IMR-90 (cell line): Measurements from ENCODE around the gene ENOX2. TPM values are rescaled to one million over a fixed set of nuclear protein-coding genes. Genes with fewer than 3 reads are reported as not detected.

Source experiments
- ATAC-seq: fragments of 200-7000 bp; cut with Tn5 transposase; 2 replicates; pipeline ENCODE4 v1.9.1; 2020; ENCODE audit warnings: low read depth, mild to moderate bottlenecking, moderate library complexity
- BruUV-seq: library from RNA; stranded (reverse); fragments of 400-500 nt; replicated peaks from 2 replicates; lab custom pipeline; 2021; lab: Mats Ljungman, UMichigan
- CTCF ChIA-PET: fragments of 300-600 bp; formaldehyde crosslinking; extraction: SDS; loops from one replicate; lab custom pipeline; 2021; ENCODE audit warnings: antibody characterized with exemption; lab: Yijun Ruan, JAX
- POLR2A ChIA-PET: fragments of 300-600 bp; sonication (Branson Sonifier 250); formaldehyde crosslinking; loops from one replicate; lab custom pipeline; 2022; ENCODE audit warnings: antibody characterized with exemption; ENCODE audit not compliant: unreplicated experiment; lab: Charles Lee
- DNase-seq: peaks from one replicate; pipeline ENCODE4 v3.0.0; 2013
- H2AFZ ChIP-seq: replicated peaks from 2 replicates; pipeline ENCODE3; 2013; ENCODE audit warnings: low read length, mild to moderate bottlenecking; ENCODE audit not compliant: poor library complexity
- H2AK5ac ChIP-seq: 2 replicates; pipeline ENCODE4 v1.6.1; 2013; ENCODE audit warnings: low read depth, low read length, inconsistent platforms
- H2AK9ac ChIP-seq: replicated peaks from 2 replicates; pipeline ENCODE3; 2013; ENCODE audit warnings: mild to moderate bottlenecking, low read depth, low read length, moderate library complexity; ENCODE audit not compliant: poor library complexity
- H2BK120ac ChIP-seq: 2 replicates; pipeline ENCODE4 v1.6.1; 2013; ENCODE audit warnings: low read depth, low read length, inconsistent platforms
- H2BK15ac ChIP-seq: 3 replicates; pipeline ENCODE4 v1.6.1; 2013; ENCODE audit warnings: low read depth, low read length, inconsistent platforms
- H2BK20ac ChIP-seq: 2 replicates; pipeline ENCODE4 v1.6.1; 2013; ENCODE audit warnings: low read depth, mild to moderate bottlenecking, inconsistent platforms, low read length, moderate library complexity
- H2BK5ac ChIP-seq: 2 replicates; pipeline ENCODE4 v1.6.1; 2013; ENCODE audit warnings: mild to moderate bottlenecking, low read depth, low read length, inconsistent platforms; ENCODE audit not compliant: poor library complexity, severe bottlenecking
- H3K14ac ChIP-seq: replicated peaks from 2 replicates; pipeline ENCODE4 v1.6.1; 2013; ENCODE audit warnings: low read depth, low read length, inconsistent platforms
- H3K18ac ChIP-seq: 2 replicates; pipeline ENCODE4 v1.6.1; 2013; ENCODE audit warnings: low read depth, low read length, control low read depth
- H3K23ac ChIP-seq: 2 replicates; pipeline ENCODE4 v1.6.1; 2013; ENCODE audit warnings: low read depth, low read length, inconsistent platforms
- H3K27ac ChIP-seq: 2 replicates; pipeline ENCODE4 v1.5.1; 2013; ENCODE audit warnings: mild to moderate bottlenecking, control low read depth, low read length; ENCODE audit not compliant: insufficient read depth
- H3K27me3 ChIP-seq: 2 replicates; pipeline ENCODE4 v1.6.1; 2013; ENCODE audit warnings: low read length; ENCODE audit not compliant: control insufficient read depth, insufficient read depth
- H3K36me3 ChIP-seq: 2 replicates; pipeline ENCODE4 v1.6.1; 2013; ENCODE audit warnings: low read length, mixed read lengths; ENCODE audit not compliant: control insufficient read depth, insufficient read depth
- H3K4ac ChIP-seq: 2 replicates; pipeline ENCODE4 v1.6.1; 2013; ENCODE audit warnings: low read depth, low read length, inconsistent platforms
- H3K4me1 ChIP-seq: 2 replicates; pipeline ENCODE4 v1.6.1; 2013; ENCODE audit warnings: low read length, mixed read lengths; ENCODE audit not compliant: control insufficient read depth, insufficient read depth
- H3K4me2 ChIP-seq: 2 replicates; pipeline ENCODE4 v1.6.1; 2013; ENCODE audit warnings: low read depth, mild to moderate bottlenecking, control low read depth, low read length, moderate library complexity
- H3K4me3 ChIP-seq: 2 replicates; pipeline ENCODE4 v1.5.1; 2013; ENCODE audit warnings: low read depth, mild to moderate bottlenecking, control low read depth, low read length, moderate library complexity; ENCODE audit not compliant: insufficient read depth
- H3K56ac ChIP-seq: 2 replicates; pipeline ENCODE4 v1.6.1; 2013; ENCODE audit warnings: low read length, inconsistent platforms; ENCODE audit not compliant: insufficient read depth; ENCODE audit errors: extremely low read depth
- H3K79me1 ChIP-seq, 2 experiments: 2 replicates each; pipeline ENCODE4 v1.6.1; 2013; ENCODE audit warnings: low read length in 2 of 2, inconsistent platforms in 1 of 2, low read depth in 1 of 2
- H3K9ac ChIP-seq: 2 replicates; pipeline ENCODE4 v1.6.1; 2013; ENCODE audit warnings: low read depth, low read length, control low read depth
- H3K9me1 ChIP-seq: 2 replicates; pipeline ENCODE4 v1.6.1; 2013; ENCODE audit warnings: low read length, inconsistent platforms; ENCODE audit not compliant: insufficient read depth
- H3K9me3 ChIP-seq: 2 replicates; pipeline ENCODE4 v1.6.1; 2013; ENCODE audit warnings: low read length; ENCODE audit not compliant: control insufficient read depth, insufficient read depth
- H4K20me1 ChIP-seq: 2 replicates; pipeline ENCODE4 v1.6.1; 2013; ENCODE audit warnings: low read length, inconsistent platforms; ENCODE audit not compliant: insufficient read depth
- H4K5ac ChIP-seq: 2 replicates; pipeline ENCODE4 v1.6.1; 2013; ENCODE audit warnings: mild to moderate bottlenecking, low read depth, low read length, control low read depth
- H4K8ac ChIP-seq, 2 experiments: 2 replicates each; pipeline ENCODE4 v1.6.1; 2013; ENCODE audit warnings: low read depth in 2 of 2, low read length in 2 of 2, control low read depth in 1 of 2, inconsistent platforms in 1 of 2
- H4K91ac ChIP-seq: 2 replicates; pipeline ENCODE4 v1.6.1; 2013; ENCODE audit warnings: low read depth, low read length, inconsistent platforms; ENCODE audit not compliant: insufficient read depth
- BHLHE40 ChIP-seq: fragments of 150-350 bp; IDR thresholded peaks from 2 replicates; pipeline ENCODE4 v1.6.1; 2016; ENCODE audit warnings: mild to moderate bottlenecking, low read depth, low read length
- CTCF ChIP-seq: conservative IDR thresholded peaks from 2 replicates; pipeline ENCODE4 v1.5.1; 2012; ENCODE audit warnings: mild to moderate bottlenecking, low read depth, low read length, improper control_type of control experiment
- MAFK ChIP-seq: IDR thresholded peaks from 2 replicates; pipeline ENCODE4 v1.6.1; 2012; ENCODE audit warnings: low read depth, low read length, improper control_type of control experiment
- MAZ ChIP-seq: IDR thresholded peaks from 2 replicates; pipeline ENCODE4 v1.6.1; 2012; ENCODE audit warnings: low read depth, mild to moderate bottlenecking, low read length, improper control_type of control experiment, moderate library complexity, borderline replicate concordance
- MXI1 ChIP-seq: IDR thresholded peaks from 2 replicates; pipeline ENCODE4 v1.6.1; 2012; ENCODE audit warnings: low read depth, mild to moderate bottlenecking, low read length, moderate library complexity, borderline replicate concordance
- RAD21 ChIP-seq: IDR thresholded peaks from 2 replicates; pipeline ENCODE4 v1.6.1; 2012; ENCODE audit warnings: low read length, improper control_type of control experiment
- RCOR1 ChIP-seq: IDR thresholded peaks from 2 replicates; pipeline ENCODE4 v1.6.1; 2012; ENCODE audit warnings: mild to moderate bottlenecking, low read length, improper control_type of control experiment; ENCODE audit not compliant: insufficient replicate concordance
- SMC3 ChIP-seq: fragments of 150-350 bp; IDR thresholded peaks from 2 replicates; pipeline ENCODE4 v1.6.1; 2016; ENCODE audit warnings: low read depth, mild to moderate bottlenecking, antibody characterized with exemption, low read length, moderate library complexity
- USF2 ChIP-seq: fragments of 150-350 bp; IDR thresholded peaks from 2 replicates; pipeline ENCODE4 v1.6.1; 2017; ENCODE audit warnings: mild to moderate bottlenecking, antibody characterized with exemption, low read length, low read depth
- dilution Hi-C: fragments of 300-500 bp; cut with HindIII; formaldehyde crosslinking; loops from one replicate; pipeline ENCODE4 v1.14.3; 2018; ENCODE audit warnings: low sequenced_read_pairs; ENCODE audit not compliant: unreplicated experiment
- in situ Hi-C: fragments of 300-500 bp; cut with MboI; formaldehyde crosslinking; loops from 3 replicates; pipeline ENCODE4 v1.14.3; 2019; ENCODE audit warnings: low sequenced_read_pairs, inconsistent platforms, mixed read lengths
- intact Hi-C: fragments of 100-400 bp; cut with micrococcal nuclease; formaldehyde crosslinking; loops from 2 replicates; pipeline ENCODE4 v1.10.0; 2022
- polyA plus RNA-seq, 3 experiments: library from polyadenylated mRNA; depleted of rRNA; stranded (reverse); fragments of >200 nt; gene quantifications; 2 replicates each; pipeline ENCODE4 v1.2.3, GENCODE V29; 2012; ENCODE audit warnings: low replicate concordance in 1 of 3
- total RNA-seq: library from RNA; depleted of rRNA; stranded (reverse); fragments of >200 nt; gene quantifications from 2 replicates; pipeline ENCODE4 v1.2.3, GENCODE V29; 2012

Gene ENOX2
- total and polyA plus RNA-seq, 2 of the 4 experiments (the other 2 are of a cell fraction) = 6.3 to 11.8 TPM

- Histone ChIP-seq H3K4me1 (no peaks in the 10 kb centered on the region), H2BK20ac (no peak overlapping the region), H3K4me3 (no peak overlapping the region), H3K23ac (no peak overlapping the region), H3K4me2 (no peak overlapping the region), H3K56ac (no peak overlapping the region), H2BK5ac (no peak overlapping the region), H4K8ac (no peak overlapping the region), H3K27ac (no peak overlapping the region), H3K9me3 (no peaks in the 10 kb centered on the region), H4K20me1 (no peaks in the 10 kb centered on the region), H3K79me1 (no peaks in the 10 kb centered on the region), H3K14ac (no peak overlapping the region), H4K5ac (no peak overlapping the region), H3K27me3 (no peaks in the 10 kb centered on the region; the same call in 1 of the 2 replicates), H2BK15ac (no peak overlapping the region), H2AFZ (no peak overlapping the region), H2BK120ac (no peak overlapping the region), H2AK9ac (no peak overlapping the region), H4K91ac (no peak overlapping the region), H2AK5ac (no peak overlapping the region), H3K36me3 (no peaks in the 10 kb centered on the region), H3K9ac (no peak overlapping the region), H3K4ac (no peak overlapping the region), H3K9me1 (no peaks in the 10 kb centered on the region), H3K18ac (no peak overlapping the region)
- in situ Hi-C loops = no loop called here
- intact Hi-C loops = no loop called here
- CTCF ChIA-PET = no interaction called here
- DNase-seq (no peak), ATAC-seq (no peak)
- no peak for TF ChIP-seq MAZ
- no peak for TF ChIP-seq RCOR1
- TF ChIP-seq BHLHE40 = no peak
- no peak for TF ChIP-seq MXI1
- TF ChIP-seq CTCF = no peak
- TF ChIP-seq MAFK = no peak
- TF ChIP-seq RAD21 = no peak
- no peak for TF ChIP-seq SMC3
- TF ChIP-seq USF2 = no peak
- dilution Hi-C loops = no loop called here
- POLR2A ChIA-PET = no interaction called here
- BruUV-seq = no TSS peak
Measured at GRCh38 chrX:130658310-130658709, 244.7 kb downstream of the ENOX2 start.
